Loucy (cell line): ENCODE results near the gene SCART1.
"Not testable (repeated sequence)": the region's sequence is repeated elsewhere in the genome, so short reads cannot be mapped to it uniquely, and the experiment has no call there.

ENCODE experiments used
- H2AFZ ChIP-seq: fragments of 200-600 bp; sonication (generic); 2 replicates; pipeline ENCODE4 v1.6.0; 2016; ENCODE audit warnings: antibody characterized with exemption, mild to moderate bottlenecking, low read length, moderate library complexity
- H3F3A ChIP-seq: fragments of 200-600 bp; 2 replicates; pipeline ENCODE4 v1.6.0; 2016; ENCODE audit warnings: antibody characterized with exemption, low read depth, mild to moderate bottlenecking
- H3K27me3 ChIP-seq: fragments of 200-600 bp; sonication (generic); 2 replicates; pipeline ENCODE4 v1.6.1; 2014; ENCODE audit warnings: low read length, mild to moderate bottlenecking; ENCODE audit not compliant: insufficient read depth, poor library complexity, severe bottlenecking
- H3K36me3 ChIP-seq: fragments of 200-600 bp; sonication (generic); 2 replicates; pipeline ENCODE4 v1.6.1; 2016; ENCODE audit warnings: low read length; ENCODE audit not compliant: insufficient read depth
- H3K4me1 ChIP-seq: fragments of 200-600 bp; sonication (generic); 2 replicates; pipeline ENCODE4 v1.5.1; 2014; ENCODE audit warnings: low read length, mild to moderate bottlenecking; ENCODE audit not compliant: insufficient read depth, poor library complexity, severe bottlenecking
- H3K4me2 ChIP-seq: fragments of 200-600 bp; sonication (generic); 2 replicates; pipeline ENCODE4 v1.6.0; 2014; ENCODE audit warnings: antibody characterized with exemption, low read length, low read depth, mild to moderate bottlenecking; ENCODE audit not compliant: poor library complexity, severe bottlenecking
- H3K4me3 ChIP-seq: fragments of 200-600 bp; sonication (generic); 2 replicates; pipeline ENCODE4 v1.5.1; 2014; ENCODE audit warnings: low read length, mild to moderate bottlenecking, mixed read lengths; ENCODE audit not compliant: poor library complexity, severe bottlenecking
- H3K79me2 ChIP-seq: fragments of 200-600 bp; sonication (generic); 2 replicates; pipeline ENCODE4 v1.6.1; 2014; ENCODE audit warnings: low read length; ENCODE audit not compliant: insufficient read depth
- H3K9ac ChIP-seq: fragments of 200-600 bp; sonication (generic); 2 replicates; pipeline ENCODE4 v1.6.0; 2014; ENCODE audit warnings: mild to moderate bottlenecking, low read depth, low read length, moderate library complexity; ENCODE audit not compliant: poor library complexity, severe bottlenecking
- H3K9me2 ChIP-seq: fragments of 200-600 bp; sonication (generic); replicated peaks from 2 replicates; pipeline ENCODE4 v1.6.1; 2016; ENCODE audit warnings: low read depth, low read length, mixed read lengths
- H3K9me3 ChIP-seq: fragments of 200-600 bp; sonication (generic); 2 replicates; pipeline ENCODE4 v1.6.1; 2014; ENCODE audit warnings: mild to moderate bottlenecking, antibody characterized with exemption, low read length, low read depth; ENCODE audit not compliant: insufficient read depth
- H4K20me1 ChIP-seq: fragments of 200-600 bp; sonication (generic); 2 replicates; pipeline ENCODE4 v1.6.0; 2014; ENCODE audit warnings: antibody characterized with exemption, low read length, mild to moderate bottlenecking; ENCODE audit not compliant: insufficient read depth, poor library complexity, severe bottlenecking
- EZH2phosphoT487 ChIP-seq: fragments of 200-600 bp; IDR thresholded peaks from 2 replicates; pipeline ENCODE4 v1.6.1; 2018; ENCODE audit warnings: antibody characterized with exemption, mild to moderate bottlenecking, moderate library complexity, borderline replicate concordance
- TF ChIP-seq, protein P1 (sequence below): fragments of 200-600 bp; sonication (generic); conservative IDR thresholded peaks from 2 replicates; pipeline ENCODE4 v1.5.1; 2014; ENCODE audit warnings: mild to moderate bottlenecking, antibody characterized with exemption, low read length

The SCART1 gene

DNA sequence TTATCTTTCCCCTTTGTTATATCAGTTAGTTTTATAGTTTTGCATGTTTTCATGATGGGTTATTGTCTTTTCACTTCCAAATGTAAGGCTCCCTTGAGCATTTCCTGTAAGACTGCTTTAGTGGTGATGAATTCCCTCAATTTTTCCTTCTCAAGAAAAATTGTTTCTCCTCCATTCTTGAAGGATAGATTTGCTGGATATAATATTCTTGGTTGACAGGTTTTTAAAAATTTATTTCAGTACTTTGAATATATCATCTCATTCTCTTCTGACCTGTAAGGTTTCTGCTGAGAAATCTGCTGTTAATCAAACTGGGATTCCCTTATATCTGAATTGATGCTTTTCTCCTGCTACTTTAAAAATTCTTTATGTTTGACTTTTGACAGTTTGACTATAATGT, 33.3 kb downstream of the SCART1 start:
- Histone ChIP-seq H3K4me2 (no peak overlapping the region), H3K4me3 (no peak overlapping the region), H3K9me2 (no peaks in the 10 kb centered on the region), H2AFZ (no peak overlapping the region), H3K27me3 (no peaks in the 10 kb centered on the region), H3K79me2 (no peaks in the 10 kb centered on the region), H3K36me3 (peaks cover 3% of the 10 kb centered on the region; the same call in 1 of the 2 replicates), H3K4me1 (no peaks in the 10 kb centered on the region), H4K20me1 (no peaks in the 10 kb centered on the region), H3K9ac (no peak overlapping the region), H3K9me3 (peaks cover 28% of the 10 kb centered on the region), H3F3A (no peaks in the 10 kb centered on the region)
- no peak for TF ChIP-seq EZH2phosphoT487
- TF ChIP-seq, protein P1, sequence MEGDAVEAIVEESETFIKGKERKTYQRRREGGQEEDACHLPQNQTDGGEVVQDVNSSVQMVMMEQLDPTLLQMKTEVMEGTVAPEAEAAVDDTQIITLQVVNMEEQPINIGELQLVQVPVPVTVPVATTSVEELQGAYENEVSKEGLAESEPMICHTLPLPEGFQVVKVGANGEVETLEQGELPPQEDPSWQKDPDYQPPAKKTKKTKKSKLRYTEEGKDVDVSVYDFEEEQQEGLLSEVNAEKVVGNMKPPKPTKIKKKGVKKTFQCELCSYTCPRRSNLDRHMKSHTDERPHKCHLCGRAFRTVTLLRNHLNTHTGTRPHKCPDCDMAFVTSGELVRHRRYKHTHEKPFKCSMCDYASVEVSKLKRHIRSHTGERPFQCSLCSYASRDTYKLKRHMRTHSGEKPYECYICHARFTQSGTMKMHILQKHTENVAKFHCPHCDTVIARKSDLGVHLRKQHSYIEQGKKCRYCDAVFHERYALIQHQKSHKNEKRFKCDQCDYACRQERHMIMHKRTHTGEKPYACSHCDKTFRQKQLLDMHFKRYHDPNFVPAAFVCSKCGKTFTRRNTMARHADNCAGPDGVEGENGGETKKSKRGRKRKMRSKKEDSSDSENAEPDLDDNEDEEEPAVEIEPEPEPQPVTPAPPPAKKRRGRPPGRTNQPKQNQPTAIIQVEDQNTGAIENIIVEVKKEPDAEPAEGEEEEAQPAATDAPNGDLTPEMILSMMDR = no peak

DNA sequence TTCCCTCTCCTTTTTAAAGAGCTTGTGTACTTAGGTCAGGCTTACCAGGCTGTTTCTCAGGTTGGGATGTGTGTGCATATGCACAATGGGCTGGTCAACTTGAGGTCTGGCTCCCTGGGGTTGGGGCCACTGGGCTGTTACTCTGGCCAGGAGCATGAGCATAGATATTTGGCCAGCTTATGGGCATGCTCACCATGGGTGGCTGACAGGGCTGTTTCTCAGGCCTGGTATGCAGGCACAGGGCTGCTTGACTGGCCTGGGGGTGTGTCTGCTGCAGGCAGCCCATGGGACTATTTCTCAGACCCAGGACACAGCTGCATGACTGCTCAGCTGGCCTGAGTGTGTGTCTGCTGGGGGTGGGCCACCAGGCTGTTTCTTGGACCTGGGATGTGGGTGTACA, 34.6 kb downstream of the SCART1 start:
- Histone ChIP-seq H3K9me3 (peaks cover 28% of the 10 kb centered on the region), H3K9ac (no peak overlapping the region), H3F3A (no peaks in the 10 kb centered on the region), H3K79me2 (no peaks in the 10 kb centered on the region), H3K36me3 (peaks cover 4% of the 10 kb centered on the region; the same call in 1 of the 2 replicates), H2AFZ (no peak overlapping the region), H3K9me2 (no peaks in the 10 kb centered on the region), H3K27me3 (no peaks in the 10 kb centered on the region), H3K4me1 (no peaks in the 10 kb centered on the region), H3K4me2 (no peak overlapping the region), H3K4me3 (no peak overlapping the region), H4K20me1 (no peaks in the 10 kb centered on the region)
- TF ChIP-seq, protein P1 = no peak
- no peak for TF ChIP-seq EZH2phosphoT487

DNA sequence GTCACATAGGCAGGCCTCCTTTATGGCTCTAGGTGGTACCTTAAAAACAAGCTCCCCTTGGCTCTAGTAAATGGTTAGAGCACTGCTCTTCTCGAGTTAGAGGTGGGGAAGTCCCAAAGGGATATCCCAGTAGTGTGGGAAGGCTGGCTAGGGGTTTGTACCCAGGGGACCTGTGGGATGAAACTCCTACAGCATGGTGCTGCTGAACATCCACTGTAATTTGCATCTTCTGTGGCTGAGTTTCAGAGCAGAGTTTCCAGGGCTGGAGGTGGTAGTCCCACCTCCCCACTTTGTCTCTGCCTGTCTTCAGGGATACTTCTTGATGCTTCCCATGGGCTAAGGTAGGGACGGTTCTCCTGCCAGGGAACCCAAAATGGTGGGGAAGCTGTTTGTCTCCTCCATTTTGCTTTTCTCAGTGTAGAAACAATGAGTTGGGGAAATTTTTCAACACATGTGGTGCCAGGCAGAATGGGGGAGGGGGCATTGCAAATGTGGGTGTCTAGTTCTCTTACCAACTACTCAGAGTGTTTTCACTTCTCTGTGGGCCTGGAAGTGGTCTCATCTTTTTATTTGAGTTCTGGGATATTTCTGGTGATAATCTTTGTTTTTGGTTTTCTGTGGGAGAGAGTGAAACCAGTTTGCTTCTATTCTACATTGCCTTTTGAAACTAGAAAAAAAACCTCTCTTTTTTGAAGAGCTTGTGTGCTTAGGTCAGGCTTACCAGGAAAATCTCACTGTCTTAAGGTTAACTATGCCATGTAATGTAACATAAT, 36.3 kb downstream of the SCART1 start:
- peaks cover 12% of the 10 kb centered on the region; the same call in 1 of the 2 replicates for H3K36me3 ChIP-seq
- no peak overlapping the region for H3K4me3 ChIP-seq

DNA sequence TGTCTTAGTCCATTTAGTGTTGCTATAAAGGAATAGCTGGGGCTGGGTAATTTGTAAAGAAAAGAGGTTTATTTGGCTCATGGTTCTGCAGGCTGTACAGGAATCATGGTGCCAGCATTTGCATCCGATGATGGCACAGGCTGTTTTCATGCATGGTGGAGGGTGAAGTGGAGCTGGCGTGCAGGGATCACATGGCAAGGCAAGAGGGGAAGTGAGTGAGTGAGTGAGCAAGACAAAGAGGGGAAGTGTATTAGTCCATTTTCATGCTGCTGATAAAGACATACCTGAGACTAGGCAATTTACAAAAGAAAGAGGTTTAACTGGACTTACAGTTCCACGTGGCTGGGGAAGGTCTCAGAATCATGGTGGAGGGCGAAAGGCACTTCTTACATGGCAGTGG, 39.8 kb downstream of the SCART1 start:
- H4K20me1 ChIP-seq, H3K4me2 ChIP-seq, H3F3A ChIP-seq, H3K9ac ChIP-seq, H3K9me3 ChIP-seq, H3K79me2 ChIP-seq, H3K4me3 ChIP-seq, H2AFZ ChIP-seq, H3K4me1 ChIP-seq, H3K9me2 ChIP-seq, H3K27me3 ChIP-seq: not testable (repeated sequence)
- peaks cover 13% of the 10 kb centered on the region; the same call in 1 of the 2 replicates for H3K36me3 ChIP-seq

More for the DNA sequence above, 36.3 kb downstream of the SCART1 start:
- no peaks in the 10 kb centered on the region for H4K20me1 ChIP-seq
- no peaks in the 10 kb centered on the region for H3K79me2 ChIP-seq
- H2AFZ ChIP-seq = no peak overlapping the region
- no peaks in the 10 kb centered on the region for H3F3A ChIP-seq
- TF ChIP-seq, protein P1 = no peak
- no peak for TF ChIP-seq EZH2phosphoT487
- H3K9me3 ChIP-seq = peaks cover 21% of the 10 kb centered on the region
- H3K4me1 ChIP-seq = no peaks in the 10 kb centered on the region
- H3K9ac ChIP-seq = no peak overlapping the region
- H3K27me3 ChIP-seq = no peaks in the 10 kb centered on the region
- H3K4me2 ChIP-seq = no peak overlapping the region
- no peaks in the 10 kb centered on the region for H3K9me2 ChIP-seq
